Kasumi-1 (cell line): Measurements from ENCODE around the gene B4GAT1.

Experiments used
- DNase-seq, 2 experiments: peaks; one replicate each; lab custom pipeline; 2025; lab: John Stamatoyannopoulos, UW

B4GAT1 gene

GRCh38 chr11:66309475-66309874 lies 38.0 kb downstream of the B4GAT1 start:
- no peak for DNase-seq

GRCh38 chr11:66302656-66303055 lies 44.8 kb downstream of the B4GAT1 start:
- no peak for DNase-seq

GRCh38 chr11:66299186-66299585 lies 48.2 kb downstream of the B4GAT1 start:
- no peak for DNase-seq

GRCh38 chr11:66297610-66298009 lies 49.8 kb downstream of the B4GAT1 start:
- no peak for DNase-seq
